Embryonic facial prominence (tissue), 1 donor: ENCODE results near the gene PIK3R2.
"Not testable (repeated sequence)": the region's sequence is repeated elsewhere in the genome, so short reads cannot be mapped to it uniquely, and the experiment has no call there.

Experiments used
- DNase-seq: peaks from one replicate; pipeline ENCODE4 v3.0.0-alpha.2; 2016; ENCODE audit errors: extremely low spot score

The PIK3R2 gene

DNA sequence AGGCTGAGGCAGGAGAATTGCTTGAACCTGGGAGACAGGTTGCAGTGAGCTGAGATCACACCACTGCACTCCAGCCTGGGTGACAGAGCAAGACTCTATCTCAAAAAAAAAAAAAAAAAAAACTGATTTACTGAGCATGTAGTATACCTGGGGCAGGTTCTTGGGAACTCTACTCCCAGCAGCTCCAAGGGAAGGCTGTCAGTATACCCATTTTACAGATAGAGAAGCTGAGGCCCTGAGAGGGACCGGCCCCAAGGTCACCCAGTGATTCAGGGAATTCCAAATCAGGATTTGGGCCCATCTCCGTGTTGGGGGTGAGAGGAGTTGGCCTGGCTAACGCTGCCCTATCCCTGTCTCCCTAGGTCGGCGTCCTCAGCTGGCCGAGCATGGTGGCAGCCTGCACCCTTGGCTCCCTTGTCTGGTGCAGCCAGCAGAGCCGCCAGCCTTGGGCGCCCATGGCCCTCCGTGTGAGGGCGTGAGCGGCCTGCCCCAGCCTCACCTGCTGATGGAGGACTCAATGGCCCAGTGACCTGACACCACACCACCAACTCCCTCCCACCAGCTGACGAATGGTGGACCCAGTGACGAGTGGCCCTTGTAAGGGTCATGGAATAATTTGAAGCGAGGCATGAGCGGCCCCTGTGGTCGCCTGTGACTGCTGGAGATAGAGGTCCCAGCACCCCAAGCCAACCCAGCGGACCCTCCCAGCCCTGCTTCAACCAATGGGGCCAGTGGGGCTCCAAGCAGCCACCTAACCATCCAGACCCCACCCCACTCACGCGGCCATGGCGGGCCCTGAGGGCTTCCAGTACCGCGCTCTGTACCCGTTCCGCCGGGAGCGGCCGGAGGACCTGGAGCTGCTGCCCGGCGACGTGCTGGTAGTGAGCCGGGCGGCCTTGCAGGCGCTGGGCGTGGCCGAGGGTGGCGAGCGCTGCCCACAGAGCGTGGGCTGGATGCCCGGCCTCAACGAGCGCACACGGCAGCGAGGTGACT lies 2.4 kb downstream of the PIK3R2 start:
- no peak for DNase-seq

GRCh38 chr19:18156268-18156667 lies 3.3 kb downstream of the PIK3R2 start:
- no peak for DNase-seq

DNA sequence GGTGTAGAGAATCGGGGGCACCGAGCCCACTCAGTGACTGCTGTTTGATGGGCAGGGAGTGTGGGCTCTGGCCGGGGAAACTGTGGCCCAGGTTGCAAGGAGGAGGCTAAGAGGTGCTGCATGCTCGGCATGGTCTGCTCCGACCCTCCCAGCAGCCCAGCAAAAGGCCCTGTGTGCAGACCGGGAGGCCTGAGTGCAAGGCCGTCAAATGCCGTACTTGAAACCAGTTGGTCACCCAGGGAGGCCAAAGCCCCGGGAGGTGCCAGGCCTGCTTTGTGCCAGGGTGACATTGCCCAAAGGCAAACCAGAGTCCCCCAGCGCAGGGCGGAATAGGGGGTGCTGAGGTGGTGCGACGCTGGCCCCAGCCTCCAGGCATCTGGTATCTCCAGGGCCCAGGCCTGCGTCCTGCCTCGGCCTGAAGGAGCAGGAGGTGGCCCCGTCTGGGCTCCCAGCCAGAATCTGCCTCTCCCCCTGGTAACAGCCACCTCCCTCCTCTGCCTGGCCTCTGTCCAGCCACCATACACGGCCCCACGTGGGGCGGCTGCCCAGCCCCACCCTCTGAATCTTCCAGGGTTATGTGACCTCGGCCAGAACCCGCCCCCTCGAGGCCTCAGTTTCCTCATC lies 4.0 kb downstream of the PIK3R2 start:
- DNase-seq = no peak

DNA sequence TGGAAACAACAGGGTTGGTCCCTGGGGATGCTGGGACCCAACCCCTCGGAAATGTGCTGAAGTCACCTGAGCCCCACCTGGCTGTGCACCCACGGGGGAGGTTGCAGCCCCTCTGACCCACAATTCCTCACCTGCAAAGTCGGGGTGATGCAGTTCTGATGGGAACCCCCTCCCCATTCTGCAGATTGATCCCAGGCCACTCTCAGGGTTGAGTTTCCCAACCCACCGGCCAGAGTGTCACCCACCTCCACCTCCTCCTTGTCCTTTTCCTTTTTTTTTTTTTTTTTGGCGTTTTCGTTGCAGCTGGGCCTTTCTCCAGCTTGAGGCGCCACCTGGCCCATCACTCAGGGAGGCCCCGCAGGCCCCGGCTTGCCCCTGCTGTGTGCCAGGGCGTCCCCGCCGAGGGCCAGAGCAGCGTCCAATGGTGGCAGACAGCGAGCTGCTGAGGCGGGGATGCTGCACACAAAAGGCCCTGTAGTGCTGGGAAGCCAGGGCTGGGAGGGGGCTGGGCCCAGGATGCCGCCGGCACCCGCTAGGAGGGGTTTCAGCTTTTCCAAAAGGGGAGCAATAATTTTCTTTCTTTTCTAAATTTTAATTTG lies 4.6 kb downstream of the PIK3R2 start:
- no peak for DNase-seq

- DNase-seq = no peak
Measured at GRCh38 chr19:18158467-18158866, 5.5 kb downstream of the PIK3R2 start.

DNA sequence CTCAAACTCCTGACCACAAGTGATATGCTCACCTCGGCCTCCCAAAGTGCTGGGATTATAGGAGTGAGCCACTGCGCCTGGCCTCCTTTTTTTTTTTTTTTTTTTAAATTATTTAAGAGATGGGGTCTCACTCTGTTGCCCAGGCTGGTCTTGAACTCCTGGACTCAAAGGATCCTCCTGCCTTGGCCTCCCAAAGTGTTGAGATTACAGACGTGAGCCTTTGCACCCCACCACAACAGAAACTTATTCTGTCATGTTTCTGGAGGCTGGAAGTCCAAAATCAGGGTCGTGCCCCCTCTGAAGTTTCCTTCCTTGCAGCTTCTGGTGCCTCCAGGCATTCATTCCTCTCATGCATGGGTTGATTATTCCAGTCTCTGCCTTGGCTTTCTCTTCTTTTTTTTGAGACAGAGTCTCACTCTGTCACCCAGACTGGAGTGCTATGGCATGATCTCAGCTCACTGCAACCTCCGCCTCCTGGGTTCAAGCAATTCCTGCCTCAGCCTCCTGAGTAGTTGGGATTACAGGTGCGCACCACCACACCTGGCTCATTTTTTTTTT lies 6.2 kb downstream of the PIK3R2 start:
- not testable (repeated sequence) for DNase-seq

GRCh38 chr19:18159810-18160209 lies 6.8 kb downstream of the PIK3R2 start:
- DNase-seq = no peak

GRCh38 chr19:18160493-18160970 lies 7.6 kb downstream of the PIK3R2 start:
- DNase-seq = no peak

DNA sequence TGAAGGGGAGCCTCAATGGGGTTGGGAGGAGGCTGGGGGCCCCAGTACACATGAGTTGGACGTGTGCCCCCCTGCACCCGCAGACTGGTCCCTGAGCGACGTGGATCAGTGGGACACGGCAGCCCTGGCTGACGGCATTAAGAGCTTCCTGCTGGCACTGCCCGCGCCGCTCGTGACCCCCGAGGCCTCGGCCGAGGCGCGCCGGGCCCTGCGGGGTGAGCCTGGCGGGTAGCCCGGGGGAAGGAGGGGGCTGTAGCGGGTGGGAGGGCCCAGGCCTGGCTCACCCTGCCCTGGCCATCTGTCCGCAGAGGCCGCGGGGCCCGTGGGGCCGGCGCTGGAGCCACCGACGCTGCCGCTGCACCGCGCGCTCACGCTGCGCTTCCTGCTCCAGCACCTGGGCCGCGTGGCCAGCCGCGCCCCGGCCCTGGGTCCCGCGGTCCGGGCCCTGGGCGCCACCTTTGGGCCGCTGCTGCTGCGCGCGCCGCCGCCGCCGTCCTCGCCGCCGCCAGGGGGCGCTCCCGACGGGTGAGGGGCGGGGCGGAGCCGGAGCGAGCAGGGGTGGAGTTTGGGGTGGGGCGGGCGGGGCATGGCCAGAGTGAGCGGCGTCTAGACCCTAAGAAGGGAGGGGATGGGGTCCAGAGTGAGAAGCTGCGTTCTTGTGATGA lies 8.1 kb downstream of the PIK3R2 start:
- no peak for DNase-seq

- no peak for DNase-seq
Measured at GRCh38 chr19:18161636-18162002, 8.7 kb downstream of the PIK3R2 start.

GRCh38 chr19:18164072-18164471 lies 11.1 kb downstream of the PIK3R2 start:
- no peak for DNase-seq

DNA sequence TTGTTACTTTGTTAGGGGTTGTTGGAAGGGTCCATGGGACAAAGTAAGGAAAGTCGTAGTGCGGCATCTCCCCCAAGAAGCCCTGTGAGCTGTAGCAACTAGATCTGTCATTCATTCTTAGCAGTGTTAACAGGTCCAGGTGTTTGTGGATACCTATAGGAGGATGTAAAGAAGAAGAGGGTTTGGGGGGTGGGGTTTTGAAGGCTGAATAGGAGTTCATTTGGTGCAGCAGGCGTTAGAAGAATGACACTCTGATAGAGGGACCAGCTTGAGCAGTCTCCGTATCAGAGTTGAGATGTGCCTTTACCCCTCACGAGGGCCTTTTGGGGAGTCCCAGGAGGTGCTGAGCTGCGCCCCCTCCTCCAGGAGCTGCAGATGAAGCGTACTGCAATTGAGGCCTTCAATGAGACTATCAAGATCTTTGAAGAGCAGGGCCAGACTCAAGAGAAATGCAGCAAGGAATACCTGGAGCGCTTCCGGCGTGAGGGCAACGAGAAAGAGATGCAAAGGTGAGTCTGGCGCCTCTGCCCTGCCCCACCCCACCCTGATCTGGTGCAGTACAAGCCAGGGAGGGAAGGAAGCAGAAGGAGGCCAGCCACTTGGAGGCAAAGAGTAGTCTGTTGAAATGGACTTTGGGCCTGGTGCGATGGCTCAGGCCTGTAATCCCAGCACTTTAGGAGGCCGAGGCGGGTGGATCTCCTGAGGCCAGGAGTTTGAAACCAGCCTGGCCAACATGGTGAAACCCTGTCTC lies 13.0 kb downstream of the PIK3R2 start:
- DNase-seq = no peak

DNA sequence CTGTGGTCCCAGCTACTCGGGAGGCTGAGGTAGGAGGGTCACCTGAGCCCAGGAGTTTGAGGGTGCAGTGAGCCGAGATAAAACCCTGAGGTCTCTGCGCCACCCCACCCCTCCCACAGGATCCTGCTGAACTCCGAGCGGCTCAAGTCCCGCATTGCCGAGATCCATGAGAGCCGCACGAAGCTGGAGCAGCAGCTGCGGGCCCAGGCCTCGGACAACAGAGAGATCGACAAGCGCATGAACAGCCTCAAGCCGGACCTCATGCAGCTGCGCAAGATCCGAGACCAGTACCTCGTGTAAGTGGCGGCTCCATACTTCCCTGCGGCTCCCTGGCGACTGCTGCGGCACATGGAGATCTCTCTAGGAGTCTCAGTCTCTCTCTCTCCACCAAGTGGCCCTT lies 14.0 kb downstream of the PIK3R2 start:
- DNase-seq = no peak

- DNase-seq = no peak
Measured at GRCh38 chr19:18167975-18168645, 15.1 kb downstream of the PIK3R2 start.

DNA sequence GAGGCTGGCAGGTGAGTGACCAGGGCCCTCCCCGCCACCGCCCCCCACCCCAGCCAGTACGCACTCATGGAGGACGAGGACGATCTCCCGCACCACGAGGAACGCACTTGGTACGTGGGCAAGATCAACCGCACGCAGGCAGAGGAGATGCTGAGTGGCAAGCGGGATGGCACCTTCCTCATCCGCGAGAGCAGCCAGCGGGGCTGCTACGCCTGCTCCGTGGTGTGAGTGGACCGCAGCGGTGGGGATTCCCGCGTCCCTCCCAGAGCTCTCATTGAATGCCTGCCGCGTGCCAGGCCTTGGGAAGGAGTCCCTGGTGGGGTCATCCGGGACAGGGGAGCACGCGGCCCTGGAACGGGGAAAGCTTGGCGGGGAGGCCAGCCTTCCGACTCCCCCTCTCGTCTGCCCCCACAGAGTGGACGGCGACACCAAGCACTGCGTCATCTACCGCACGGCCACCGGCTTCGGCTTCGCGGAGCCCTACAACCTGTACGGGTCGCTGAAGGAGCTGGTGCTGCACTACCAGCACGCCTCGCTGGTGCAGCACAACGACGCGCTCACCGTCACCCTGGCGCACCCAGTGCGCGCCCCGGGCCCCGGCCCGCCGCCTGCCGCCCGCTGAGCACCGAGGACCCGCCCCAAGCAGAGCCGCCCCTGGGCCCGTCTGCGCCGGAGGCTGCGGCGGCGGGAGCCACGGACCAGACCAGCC lies 15.9 kb downstream of the PIK3R2 start:
- DNase-seq = no peak

GRCh38 chr19:18170714-18171255 lies 17.8 kb downstream of the PIK3R2 start:
- no peak for DNase-seq

DNA sequence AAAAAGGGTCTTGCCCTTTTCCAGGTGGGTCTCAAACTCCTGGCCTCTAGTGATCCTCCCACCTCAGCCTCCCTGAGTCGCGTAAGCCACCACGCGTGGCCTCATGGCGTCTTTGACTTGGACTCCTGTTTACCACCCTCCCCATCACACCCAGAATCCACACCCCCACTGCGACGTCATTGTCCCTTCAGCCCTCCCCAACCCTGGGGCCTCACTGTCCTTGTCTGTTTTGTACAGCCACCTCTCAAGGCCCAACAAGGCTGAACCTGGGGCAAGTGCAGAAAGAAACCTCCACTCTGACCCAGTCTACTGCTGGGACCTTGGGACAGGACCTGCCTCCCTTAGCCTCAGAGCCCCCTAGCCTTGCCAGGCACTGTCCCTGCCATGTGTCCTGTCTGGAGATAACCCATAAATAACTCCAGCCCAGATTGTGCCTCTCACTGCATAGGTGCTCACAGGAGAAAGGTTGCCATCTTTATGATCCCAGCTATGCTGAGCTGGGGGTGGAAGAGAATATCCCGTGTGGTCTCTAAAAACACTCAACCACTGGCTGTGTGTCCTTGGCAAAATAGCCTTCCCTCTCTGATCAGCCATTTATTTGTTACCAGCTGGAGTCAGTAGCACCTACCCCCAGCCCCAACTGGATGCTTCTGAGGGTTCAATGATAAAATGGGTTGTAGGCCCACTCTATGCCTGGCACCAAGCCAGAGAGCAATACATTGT lies 18.8 kb downstream of the PIK3R2 start:
- DNase-seq = no peak

DNA sequence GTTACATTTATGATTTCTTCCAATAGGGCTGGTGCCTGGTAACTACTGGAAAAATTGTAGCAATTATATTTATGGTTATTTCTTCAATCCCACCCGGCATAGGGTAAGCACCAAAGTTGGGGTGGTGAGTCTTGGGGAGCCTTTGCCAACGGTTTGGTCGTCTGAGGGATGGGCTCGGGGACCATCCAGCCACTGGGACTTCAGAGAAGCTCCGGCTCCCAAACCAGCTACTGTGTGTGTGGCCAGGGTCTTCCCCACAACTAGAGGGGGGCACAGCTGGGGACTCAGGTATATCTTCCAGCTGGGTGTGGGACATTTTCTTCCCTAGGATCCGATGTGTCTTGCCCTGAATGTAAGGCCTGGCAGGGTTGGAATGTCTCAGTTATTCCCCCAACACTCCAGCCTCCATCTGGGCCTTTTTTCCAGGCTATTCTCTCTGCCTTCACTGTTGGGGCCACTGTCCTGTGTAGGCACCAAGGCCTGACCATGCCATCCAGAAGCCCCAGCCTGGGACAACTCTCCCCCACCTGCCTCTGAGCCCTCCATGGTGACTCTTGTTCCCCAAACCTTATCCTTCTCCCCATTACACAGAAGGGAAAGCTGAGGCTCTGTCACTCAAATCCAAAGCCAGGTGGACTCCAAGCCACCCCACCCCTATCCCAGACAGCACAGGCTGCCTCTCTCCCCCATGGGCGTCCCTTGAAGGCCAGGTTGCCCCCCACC lies 19.5 kb downstream of the PIK3R2 start:
- DNase-seq = no peak
